HEK293 (cell line): Measurements from ENCODE around the gene MAPKAPK5.

ENCODE experiments used
- CTCF ChIA-PET: fragments of 350-600 bp; formaldehyde crosslinking; extraction: SDS; loops from one replicate; lab custom pipeline; 2021; ENCODE audit warnings: antibody characterized with exemption; lab: Yijun Ruan, JAX
- POLR2A ChIA-PET: fragments of 300-600 bp; formaldehyde crosslinking; extraction: SDS; loops from one replicate; lab custom pipeline; 2020; ENCODE audit warnings: antibody characterized with exemption, inconsistent platforms; lab: Yijun Ruan, JAX
- H3K27ac ChIP-seq: fragments of 200-500 bp; sonication (Bioruptor generic); 2 replicates; pipeline ENCODE4 v1.5.1; 2014; ENCODE audit warnings: low read depth, low read length, control low read depth, inconsistent platforms; ENCODE audit errors: extremely low read depth
- H3K36me3 ChIP-seq, 2 experiments: fragments of 200-500 bp in 1 of 2; sonication (Bioruptor generic) in 1 of 2; 1 replicate in 1 of 2; 2 replicates in 1 of 2; pipeline ENCODE4 v1.5.1; 2014 to 2017; ENCODE audit warnings: inconsistent platforms in 2 of 2, low read length in 2 of 2; ENCODE audit not compliant: control insufficient read depth in 2 of 2, insufficient read depth in 1 of 2
- H3K4me1 ChIP-seq: fragments of 200-500 bp; sonication (Bioruptor generic); 2 replicates; pipeline ENCODE4 v1.5.1; 2014; ENCODE audit warnings: mild to moderate bottlenecking, low read length, inconsistent platforms; ENCODE audit not compliant: control insufficient read depth, insufficient read depth
- H3K4me3 ChIP-seq: 2 replicates; pipeline ENCODE4 v1.5.1; 2011; ENCODE audit warnings: low read depth, mild to moderate bottlenecking, control low read depth, low read length, moderate library complexity
- H3K9me3 ChIP-seq: fragments of 200-500 bp; sonication (Bioruptor generic); 2 replicates; pipeline ENCODE4 v1.5.1; 2014; ENCODE audit warnings: low read depth, low read length, inconsistent platforms; ENCODE audit not compliant: control insufficient read depth, insufficient read depth
- BCL11A ChIP-seq: fragments of 450-650 bp; formaldehyde crosslinking; IDR thresholded peaks from 2 replicates; pipeline ENCODE4 v1.5.1; 2016; ENCODE audit warnings: low read depth, missing biosample characterization, missing genetic modification characterization
- FEZF1 ChIP-seq: fragments of 450-650 bp; formaldehyde crosslinking; IDR thresholded peaks from 2 replicates; pipeline ENCODE4 v1.5.1; 2016; ENCODE audit warnings: missing biosample characterization, missing genetic modification characterization
- GLIS1 ChIP-seq: fragments of 450-650 bp; formaldehyde crosslinking; IDR thresholded peaks from 2 replicates; pipeline ENCODE4 v1.5.1; 2016; ENCODE audit warnings: missing biosample characterization, missing genetic modification characterization
- REPIN1 ChIP-seq: fragments of 450-650 bp; formaldehyde crosslinking; IDR thresholded peaks from 2 replicates; pipeline ENCODE4 v1.5.1; 2017; ENCODE audit warnings: missing biosample characterization, missing genetic modification characterization, low read depth
- TSHZ1 ChIP-seq: fragments of 450-650 bp; formaldehyde crosslinking; IDR thresholded peaks from 2 replicates; pipeline ENCODE4 v1.5.1; 2016; ENCODE audit warnings: missing biosample characterization, missing genetic modification characterization, borderline replicate concordance
- ZBTB17 ChIP-seq: fragments of 450-650 bp; formaldehyde crosslinking; IDR thresholded peaks from 2 replicates; pipeline ENCODE4 v1.5.1; 2016; ENCODE audit warnings: missing biosample characterization, missing genetic modification characterization
- ZBTB49 ChIP-seq: fragments of 450-650 bp; formaldehyde crosslinking; IDR thresholded peaks from 2 replicates; pipeline ENCODE4 v1.5.1; 2016; ENCODE audit warnings: missing biosample characterization, missing genetic modification characterization, low read depth
- ZNF121 ChIP-seq: fragments of 450-650 bp; formaldehyde crosslinking; IDR thresholded peaks from 2 replicates; pipeline ENCODE4 v1.5.1; 2016; ENCODE audit warnings: missing biosample characterization, missing genetic modification characterization
- ZNF155 ChIP-seq: fragments of 450-650 bp; formaldehyde crosslinking; IDR thresholded peaks from 2 replicates; pipeline ENCODE4 v1.5.1; 2016; ENCODE audit warnings: missing biosample characterization, missing genetic modification characterization
- ZNF184 ChIP-seq: fragments of 450-650 bp; IDR thresholded peaks from 2 replicates; pipeline ENCODE4 v1.5.1; 2018; ENCODE audit warnings: missing biosample characterization, mild to moderate bottlenecking, missing genetic modification characterization
- ZNF266 ChIP-seq: fragments of 450-650 bp; formaldehyde crosslinking; IDR thresholded peaks from 2 replicates; pipeline ENCODE4 v1.5.1; 2016; ENCODE audit warnings: missing biosample characterization, missing genetic modification characterization, low read depth
- ZNF274 ChIP-seq, 2 experiments: fragments of 200-500 bp in 1 of 2; fragments of 450-650 bp in 1 of 2; sonication (Bioruptor generic) in 1 of 2; formaldehyde crosslinking in 1 of 2; IDR thresholded peaks; 2 replicates each; pipeline versions ENCODE4 v1.5.1 to v1.6.1; 2014 to 2016; ENCODE audit warnings: borderline replicate concordance in 1 of 2, inconsistent platforms in 1 of 2, low read length in 1 of 2, missing biosample characterization in 1 of 2, missing genetic modification characterization in 1 of 2
- ZNF280D ChIP-seq: fragments of 450-650 bp; formaldehyde crosslinking; IDR thresholded peaks from 2 replicates; pipeline ENCODE4 v1.5.1; 2016; ENCODE audit warnings: missing biosample characterization, missing genetic modification characterization
- ZNF37A ChIP-seq: fragments of 450-650 bp; IDR thresholded peaks from 2 replicates; pipeline ENCODE4 v1.5.1; 2018; ENCODE audit warnings: missing biosample characterization, missing genetic modification characterization
- ZNF48 ChIP-seq: fragments of 450-650 bp; formaldehyde crosslinking; IDR thresholded peaks from 2 replicates; pipeline ENCODE4 v1.5.1; 2016; ENCODE audit warnings: missing biosample characterization, missing genetic modification characterization
- ZNF600 ChIP-seq: fragments of 450-650 bp; formaldehyde crosslinking; IDR thresholded peaks from 2 replicates; pipeline ENCODE4 v1.5.1; 2016; ENCODE audit warnings: missing biosample characterization, missing genetic modification characterization
- ZNF629 ChIP-seq: fragments of 450-650 bp; formaldehyde crosslinking; IDR thresholded peaks from 2 replicates; pipeline ENCODE4 v1.5.1; 2017; ENCODE audit warnings: missing biosample characterization, missing genetic modification characterization
- ZNF660 ChIP-seq: fragments of 450-650 bp; IDR thresholded peaks from 2 replicates; pipeline ENCODE4 v1.5.1; 2018; ENCODE audit warnings: missing biosample characterization, mild to moderate bottlenecking, missing genetic modification characterization
- ZSCAN23 ChIP-seq: fragments of 450-650 bp; formaldehyde crosslinking; IDR thresholded peaks from 2 replicates; pipeline ENCODE4 v1.5.1; 2016; ENCODE audit warnings: missing biosample characterization, missing genetic modification characterization

MAPKAPK5 gene

GRCh38 chr12:111798182-111798581, 43.8 kb upstream of the MAPKAPK5 start:
- ChIA-PET POLR2A (interaction anchor here (0.5 kb wide), 1 partner anchor 85 kb away, joined by 3 read pairs; no protein-coding TSS in a partner anchor), CTCF (interaction anchor here (0.6 to 2.3 kb wide), 2 partner anchors 15 to 181 kb away, joined by 3 to 8 read pairs; no protein-coding TSS in a partner anchor)
- Histone ChIP-seq H3K27ac (no peak overlapping the region), H3K4me1 (no peaks in the 10 kb centered on the region), H3K4me3 (no peak overlapping the region), H3K36me3 (peaks cover 20 to 59% of the 10 kb centered on the region in 2 experiments), H3K9me3 (no peaks in the 10 kb centered on the region)
- TF ChIP-seq BCL11A, result no peak
- TF ChIP-seq ZNF280D (tag by site-specific recombination), result no peak
- TF ChIP-seq ZNF184, result no peak
- no peak for TF ChIP-seq ZNF37A (tag by site-specific recombination)
- no peak for TF ChIP-seq ZNF274 (IDR thresholded peaks at IDR 0.05; ENCODE audit: low read length)
- TF ChIP-seq ZNF274 (tag by site-specific recombination; IDR thresholded peaks at IDR 0.05; ENCODE audit: borderline replicate concordance), result no peak
- TF ChIP-seq ZNF48 (tag by site-specific recombination), result no peak
- no peak for TF ChIP-seq ZNF266 (tag by site-specific recombination)

- Histone ChIP-seq H3K9me3 (no peaks in the 10 kb centered on the region), H3K4me1 (no peaks in the 10 kb centered on the region), H3K27ac (no peak overlapping the region), H3K36me3 (peaks cover 16 to 55% of the 10 kb centered on the region in 2 experiments), H3K4me3 (no peak overlapping the region)
- ChIA-PET CTCF (interaction anchor here (0.7 to 2.5 kb wide), 4 partner anchors 10 to 1297 kb away, joined by 4 to 14 read pairs (median 6); no protein-coding TSS in a partner anchor), POLR2A (interaction anchor here (1.3 kb wide), 1 partner anchor 32 kb away, joined by 4 read pairs; the partner anchor contains the start of gene ALDH2)
- TF ChIP-seq ZNF155 (tag by site-specific recombination), result no peak
- TF ChIP-seq ZNF629 (tag by site-specific recombination), result no peak
- TF ChIP-seq ZNF600 (tag by site-specific recombination), result no peak
- no peak for TF ChIP-seq ZNF660 (tag by site-specific recombination)
- no peak for TF ChIP-seq ZSCAN23 (tag by site-specific recombination)
Measured at GRCh38 chr12:111799758-111800157, 42.3 kb upstream of the MAPKAPK5 start.

- Histone ChIP-seq H3K36me3 (peaks cover 8 to 57% of the 10 kb centered on the region in 2 experiments; a peak in 2 of 3 replicates), H3K4me1 (no peaks in the 10 kb centered on the region), H3K4me3 (no peak overlapping the region)
- ChIA-PET CTCF (no interaction called here), POLR2A (interaction anchor here (0.7 kb wide), 1 partner anchor 70 kb away, joined by 5 read pairs; no protein-coding TSS in a partner anchor)
- no peak for TF ChIP-seq FEZF1 (tag by site-specific recombination)
- TF ChIP-seq ZNF121 (tag by site-specific recombination), result peak; percentile 62
- TF ChIP-seq, all 188 proteins: peak for 1
- Histone ChIP-seq H3K27ac (no peak overlapping the region), H3K9me3 (no peaks in the 10 kb centered on the region)
Measured at GRCh38 chr12:111803038-111803626, 38.9 kb upstream of the MAPKAPK5 start.

GRCh38 chr12:111803851-111804250, 38.2 kb upstream of the MAPKAPK5 start:
- peaks cover 8 to 56% of the 10 kb centered on the region in 2 experiments; a peak in 2 of 3 replicates for H3K36me3 ChIP-seq
- no peak overlapping the region for H3K27ac ChIP-seq
- no peak overlapping the region for H3K4me3 ChIP-seq
- CTCF ChIA-PET, result no interaction called here
- H3K4me1 ChIP-seq, result no peaks in the 10 kb centered on the region
- POLR2A ChIA-PET, result no interaction called here
- H3K9me3 ChIP-seq, result no peaks in the 10 kb centered on the region
- TF ChIP-seq GLIS1 (tag by site-specific recombination), result no peak
- no peak for TF ChIP-seq REPIN1
- TF ChIP-seq ZBTB49, result no peak
- no peak for TF ChIP-seq ZBTB17 (tag by site-specific recombination)
- no peak for TF ChIP-seq TSHZ1 (tag by site-specific recombination)
